Osteocyte (in vitro differentiated cells): Measurements from ENCODE around the gene CYS1. TPM values are rescaled to one million over a fixed set of nuclear protein-coding genes. Genes with fewer than 3 reads are reported as not detected.

Source experiments
- DNase-seq: peaks from one replicate; pipeline ENCODE4 v3.0.0; 2021; ENCODE audit warnings: mixed read lengths; ENCODE audit not compliant: unreplicated experiment; ENCODE audit errors: extremely low spot score
- H3K27ac Mint-ChIP-seq: one replicate; pipeline ENCODE4 v1.8.0; 2021; ENCODE audit warnings: mild to moderate bottlenecking, mixed read lengths; ENCODE audit not compliant: unreplicated experiment
- H3K27me3 Mint-ChIP-seq: one replicate; pipeline ENCODE4 v1.8.0; 2021; ENCODE audit warnings: mixed read lengths; ENCODE audit not compliant: unreplicated experiment
- H3K36me3 Mint-ChIP-seq: one replicate; pipeline ENCODE4 v1.8.0; 2021; ENCODE audit warnings: mixed read lengths; ENCODE audit not compliant: unreplicated experiment
- H3K4me1 Mint-ChIP-seq: one replicate; pipeline ENCODE4 v1.8.0; 2021; ENCODE audit warnings: mixed read lengths; ENCODE audit not compliant: unreplicated experiment
- H3K4me3 Mint-ChIP-seq: one replicate; pipeline ENCODE4 v1.8.0; 2021; ENCODE audit warnings: mild to moderate bottlenecking, moderate library complexity, mixed read lengths; ENCODE audit not compliant: unreplicated experiment
- H3K9me3 Mint-ChIP-seq: one replicate; pipeline ENCODE4 v1.8.0; 2021; ENCODE audit warnings: mixed read lengths; ENCODE audit not compliant: unreplicated experiment
- total RNA-seq: library from RNA; stranded (reverse); gene quantifications from 2 replicates; pipeline ENCODE4 v1.2.1, GENCODE V29; 2021
- TF ChIP-seq, protein P1 (sequence below): fragments of 200-600 bp; sonication (generic); IDR thresholded peaks from 2 replicates; pipeline ENCODE4 v1.5.0; 2021; ENCODE audit warnings: antibody characterized with exemption, mild to moderate bottlenecking, moderate library complexity

The CYS1 gene
- total RNA-seq, 1 donor from 2014 or later, result 5.5 TPM

GRCh38 chr2:10022041-10022421, 58.2 kb downstream of the CYS1 start:
- no peak for DNase-seq
- Mint-ChIP-seq H3K4me1 (no peaks in the 10 kb centered on the region), H3K9me3 (no peaks in the 10 kb centered on the region), H3K27me3 (peaks cover 23% of the 10 kb centered on the region), H3K4me3 (no peak overlapping the region), H3K27ac (no peak overlapping the region), H3K36me3 (no peaks in the 10 kb centered on the region)
- TF ChIP-seq, protein P1, sequence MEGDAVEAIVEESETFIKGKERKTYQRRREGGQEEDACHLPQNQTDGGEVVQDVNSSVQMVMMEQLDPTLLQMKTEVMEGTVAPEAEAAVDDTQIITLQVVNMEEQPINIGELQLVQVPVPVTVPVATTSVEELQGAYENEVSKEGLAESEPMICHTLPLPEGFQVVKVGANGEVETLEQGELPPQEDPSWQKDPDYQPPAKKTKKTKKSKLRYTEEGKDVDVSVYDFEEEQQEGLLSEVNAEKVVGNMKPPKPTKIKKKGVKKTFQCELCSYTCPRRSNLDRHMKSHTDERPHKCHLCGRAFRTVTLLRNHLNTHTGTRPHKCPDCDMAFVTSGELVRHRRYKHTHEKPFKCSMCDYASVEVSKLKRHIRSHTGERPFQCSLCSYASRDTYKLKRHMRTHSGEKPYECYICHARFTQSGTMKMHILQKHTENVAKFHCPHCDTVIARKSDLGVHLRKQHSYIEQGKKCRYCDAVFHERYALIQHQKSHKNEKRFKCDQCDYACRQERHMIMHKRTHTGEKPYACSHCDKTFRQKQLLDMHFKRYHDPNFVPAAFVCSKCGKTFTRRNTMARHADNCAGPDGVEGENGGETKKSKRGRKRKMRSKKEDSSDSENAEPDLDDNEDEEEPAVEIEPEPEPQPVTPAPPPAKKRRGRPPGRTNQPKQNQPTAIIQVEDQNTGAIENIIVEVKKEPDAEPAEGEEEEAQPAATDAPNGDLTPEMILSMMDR, result no peak

DNA sequence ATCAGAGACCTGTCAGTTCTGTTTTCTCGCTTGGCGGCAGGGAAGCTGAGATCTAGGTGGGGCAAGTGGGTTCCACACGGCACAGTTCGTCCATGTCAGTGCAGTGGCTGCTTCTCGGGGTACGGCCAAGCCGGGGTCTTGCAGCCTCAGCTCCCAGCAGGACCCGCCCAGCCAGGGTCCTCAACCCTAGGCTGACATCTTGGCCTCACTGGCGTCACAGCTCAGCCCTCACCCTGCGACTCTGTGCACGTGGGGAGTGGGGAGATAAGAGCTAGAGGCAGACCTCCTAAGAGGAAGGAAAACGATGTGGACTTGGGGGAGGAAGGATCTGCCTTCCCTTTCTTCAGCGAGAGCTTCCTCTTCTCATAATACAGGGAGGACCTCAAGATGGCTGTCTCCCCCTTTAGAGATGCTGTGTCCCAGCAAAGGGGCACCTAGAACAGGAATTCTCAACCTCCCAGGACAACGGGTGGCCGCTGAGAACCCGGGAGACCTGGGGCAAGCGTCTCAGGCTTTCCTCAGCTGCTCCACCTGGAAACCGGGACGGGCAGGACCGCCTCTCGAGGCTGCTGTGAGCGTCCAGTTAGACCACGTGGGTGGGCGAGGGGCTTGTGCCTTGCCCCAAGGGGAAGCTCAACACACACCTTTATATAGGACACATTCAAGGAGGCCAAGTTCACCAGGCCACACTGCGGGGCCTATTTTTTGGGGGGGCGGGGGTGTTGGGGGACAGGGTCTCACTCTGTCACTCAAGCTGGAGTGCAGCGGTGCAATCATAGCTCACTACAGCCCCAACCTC, 60.4 kb downstream of the CYS1 start:
- TF ChIP-seq, protein P1, result no peak
- H3K27me3 Mint-ChIP-seq, result peaks cover 28% of the 10 kb centered on the region
- H3K4me1 Mint-ChIP-seq, result no peaks in the 10 kb centered on the region
- H3K9me3 Mint-ChIP-seq, result no peaks in the 10 kb centered on the region
- H3K4me3 Mint-ChIP-seq, result no peak overlapping the region
- no peak overlapping the region for H3K27ac Mint-ChIP-seq
- H3K36me3 Mint-ChIP-seq, result peaks cover 1% of the 10 kb centered on the region
- no peak for DNase-seq

DNA sequence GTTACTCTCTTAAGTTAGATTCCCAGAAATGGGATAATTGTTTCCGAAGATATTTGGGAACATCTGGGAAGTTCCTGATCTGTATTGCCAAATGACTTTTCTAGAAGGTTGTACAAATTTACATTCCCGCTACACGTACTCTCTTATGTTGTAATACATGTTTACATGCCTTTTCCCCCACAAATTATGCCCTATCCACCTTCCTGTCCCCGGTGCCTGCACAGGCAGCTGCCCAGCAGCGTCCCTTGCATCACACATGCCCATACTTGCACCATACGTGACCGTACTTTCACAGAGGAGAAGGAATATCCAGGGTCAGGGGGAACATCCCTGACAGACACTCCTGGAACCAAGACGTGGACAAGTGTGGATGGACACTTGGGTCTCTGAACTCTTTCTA, 61.0 kb downstream of the CYS1 start:
- no peaks in the 10 kb centered on the region for H3K9me3 Mint-ChIP-seq
- H3K27ac Mint-ChIP-seq, result no peak overlapping the region
- peaks cover 28% of the 10 kb centered on the region for H3K27me3 Mint-ChIP-seq
- H3K4me3 Mint-ChIP-seq, result no peak overlapping the region
- no peak for DNase-seq
- peaks cover 1% of the 10 kb centered on the region for H3K36me3 Mint-ChIP-seq
- H3K4me1 Mint-ChIP-seq, result no peaks in the 10 kb centered on the region
- TF ChIP-seq, protein P1, result no peak

DNA sequence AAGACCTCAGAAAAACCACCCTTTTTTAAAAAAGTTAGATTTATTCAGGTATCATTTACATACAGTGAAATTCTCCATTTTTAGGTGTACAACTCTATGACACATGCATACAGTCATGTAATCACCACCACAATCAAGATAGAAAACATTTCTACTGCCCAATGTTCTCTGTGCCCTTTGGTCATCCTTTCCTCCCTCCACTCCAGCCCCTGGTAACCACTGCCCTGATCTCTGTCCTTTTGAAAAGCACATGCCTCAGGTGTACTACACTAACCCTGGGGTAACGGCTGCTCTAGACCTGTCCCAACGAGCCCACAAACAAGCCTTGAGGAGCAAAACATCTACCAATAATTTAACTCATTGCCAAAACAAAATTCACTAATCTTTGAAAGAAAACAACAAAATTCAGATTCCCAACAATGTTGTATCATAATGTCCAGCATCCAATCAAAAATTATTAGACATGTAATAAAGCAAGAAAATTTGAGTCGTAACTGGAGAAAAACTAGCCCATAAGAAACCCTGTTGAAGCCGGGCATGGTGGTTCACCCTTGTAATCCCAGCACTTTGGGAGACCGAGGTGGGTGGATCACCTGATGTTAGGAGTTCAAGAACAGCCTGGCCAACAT, 62.8 kb downstream of the CYS1 start:
- Mint-ChIP-seq H3K27me3 (peaks cover 28% of the 10 kb centered on the region), H3K9me3 (no peaks in the 10 kb centered on the region), H3K27ac (no peak overlapping the region), H3K36me3 (peaks cover 1% of the 10 kb centered on the region), H3K4me1 (no peaks in the 10 kb centered on the region), H3K4me3 (no peak overlapping the region)
- TF ChIP-seq, protein P1, result no peak
- DNase-seq, result no peak

DNA sequence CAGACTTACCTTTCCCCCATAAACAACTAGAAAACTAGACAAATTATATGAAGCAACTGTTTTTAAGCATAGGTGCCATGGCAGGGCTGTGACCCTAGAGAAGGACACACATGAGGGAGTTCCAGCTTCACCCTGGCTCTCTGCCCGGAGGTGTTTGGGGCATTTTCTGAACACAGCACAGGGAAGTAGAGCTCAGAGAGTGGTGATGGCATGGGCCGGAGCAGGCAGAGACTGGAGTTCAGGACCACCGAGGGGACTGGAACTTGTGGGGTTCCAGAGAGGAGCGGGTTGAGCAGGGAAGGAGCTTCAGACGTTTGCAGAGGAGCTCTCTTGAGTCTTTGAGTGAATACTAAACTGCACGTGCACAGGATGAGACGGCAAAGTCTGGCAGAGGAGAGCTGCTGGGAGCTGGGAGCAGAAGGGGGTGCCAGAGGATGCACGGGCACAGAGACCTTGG, 63.4 kb downstream of the CYS1 start:
- Mint-ChIP-seq H3K27ac (no peak overlapping the region), H3K4me1 (no peaks in the 10 kb centered on the region), H3K4me3 (no peak overlapping the region), H3K27me3 (peaks cover 28% of the 10 kb centered on the region), H3K9me3 (no peaks in the 10 kb centered on the region), H3K36me3 (peaks cover 1% of the 10 kb centered on the region)
- DNase-seq, result no peak
- TF ChIP-seq, protein P1, result no peak
